SK-N-SH treated with all-trans-retinoic acid at 6 μM for 48 hours (cell line): ENCODE data around the gene NPTX1.

Source experiments
- ATAC-seq: fragments of 200-7000 bp; cut with Tn5 transposase; 3 replicates; pipeline ENCODE4 v1.9.1; 2020; ENCODE audit warnings: mild to moderate bottlenecking, moderate library complexity
- ARNTL ChIP-seq: fragments of 450-650 bp; formaldehyde crosslinking; IDR thresholded peaks from 2 replicates; pipeline ENCODE4 v1.5.0; 2020; ENCODE audit warnings: low read depth, mild to moderate bottlenecking, moderate library complexity, borderline replicate concordance
- BACH2 ChIP-seq: fragments of 250-450 bp; sonication (Bioruptor Pico); IDR thresholded peaks from 2 replicates; pipeline ENCODE4 v1.9.0; 2021; ENCODE audit warnings: mild to moderate bottlenecking, borderline replicate concordance
- CSDC2 ChIP-seq: fragments of 250-450 bp; sonication (Bioruptor Pico); IDR thresholded peaks from 2 replicates; pipeline ENCODE4 v1.5.0; 2020; ENCODE audit warnings: mild to moderate bottlenecking, moderate library complexity
- ESRRG ChIP-seq: fragments of 250-450 bp; sonication (Bioruptor Pico); IDR thresholded peaks from 2 replicates; pipeline ENCODE4 v1.6.1; 2021; ENCODE audit warnings: mild to moderate bottlenecking
- ISL1 ChIP-seq: fragments of 250-450 bp; sonication (Bioruptor Pico); IDR thresholded peaks from 2 replicates; pipeline ENCODE4 v2.1.2; 2022; ENCODE audit warnings: mild to moderate bottlenecking, moderate library complexity
- PPARA ChIP-seq: fragments of 250-450 bp; sonication (Bioruptor Pico); IDR thresholded peaks from 2 replicates; pipeline ENCODE4 v1.5.0; 2020; ENCODE audit warnings: mild to moderate bottlenecking, borderline replicate concordance
- RARB ChIP-seq: fragments of 250-450 bp; sonication (Bioruptor Pico); IDR thresholded peaks from 2 replicates; pipeline ENCODE4 v1.8.0; 2021; ENCODE audit warnings: mild to moderate bottlenecking, moderate library complexity
- SNAI2 ChIP-seq: fragments of 250-450 bp; sonication (Bioruptor Pico); IDR thresholded peaks from 2 replicates; pipeline ENCODE4 v1.5.0; 2020; ENCODE audit warnings: mild to moderate bottlenecking, moderate library complexity
- TCF4 ChIP-seq: fragments of 250-450 bp; sonication (Bioruptor Pico); IDR thresholded peaks from 2 replicates; pipeline ENCODE4 v1.8.0; 2021; ENCODE audit warnings: mild to moderate bottlenecking, moderate library complexity, borderline replicate concordance
- TOX ChIP-seq: fragments of 250-450 bp; sonication (Bioruptor Pico); IDR thresholded peaks from 2 replicates; pipeline ENCODE4 v1.8.0; 2021; ENCODE audit warnings: mild to moderate bottlenecking, moderate library complexity, borderline replicate concordance
- ZC3H10 ChIP-seq: fragments of 250-450 bp; sonication (Bioruptor Pico); IDR thresholded peaks from 2 replicates; pipeline ENCODE4 v1.5.1; 2021; ENCODE audit warnings: mild to moderate bottlenecking, moderate library complexity
- ZFP3 ChIP-seq: fragments of 250-450 bp; sonication (Bioruptor Pico); IDR thresholded peaks from 2 replicates; pipeline ENCODE4 v1.5.0; 2020; ENCODE audit warnings: mild to moderate bottlenecking, moderate library complexity
- ZFP30 ChIP-seq: fragments of 450-650 bp; formaldehyde crosslinking; IDR thresholded peaks from 2 replicates; pipeline ENCODE4 v1.5.0; 2022; ENCODE audit warnings: mild to moderate bottlenecking, moderate library complexity
- ZNF565 ChIP-seq: fragments of 450-650 bp; formaldehyde crosslinking; conservative IDR thresholded peaks from 2 replicates; pipeline ENCODE4 v1.5.0; 2020; ENCODE audit warnings: low read depth, mild to moderate bottlenecking, moderate library complexity
- ZNF8 ChIP-seq: fragments of 450-650 bp; formaldehyde crosslinking; IDR thresholded peaks from 2 replicates; pipeline ENCODE4 v1.5.0; 2020; ENCODE audit warnings: mild to moderate bottlenecking, moderate library complexity
- TF ChIP-seq, protein P1 (sequence below): fragments of 250-450 bp; sonication (Bioruptor Pico); IDR thresholded peaks from 2 replicates; pipeline ENCODE4 v1.5.0; 2020; ENCODE audit warnings: mild to moderate bottlenecking, moderate library complexity
- TF ChIP-seq, protein P2 (sequence below): fragments of 250-450 bp; sonication (Bioruptor Pico); IDR thresholded peaks from 2 replicates; pipeline ENCODE4 v1.8.0; 2021; ENCODE audit warnings: low read depth, mild to moderate bottlenecking, moderate library complexity, borderline replicate concordance
- TF ChIP-seq, protein P3 (sequence below): fragments of 250-450 bp; sonication (Bioruptor Pico); IDR thresholded peaks from 2 replicates; pipeline ENCODE4 v1.5.1; 2021; ENCODE audit warnings: mild to moderate bottlenecking, moderate library complexity
- TF ChIP-seq, protein P4 (sequence below): fragments of 250-450 bp; sonication (Bioruptor Pico); IDR thresholded peaks from 2 replicates; pipeline ENCODE4 v1.8.0; 2020; ENCODE audit warnings: mild to moderate bottlenecking, moderate library complexity, borderline replicate concordance
- TF ChIP-seq, protein P5 (sequence below): fragments of 250-450 bp; sonication (Bioruptor Pico); IDR thresholded peaks from 2 replicates; pipeline ENCODE4 v1.5.1; 2020; ENCODE audit warnings: low read depth, mild to moderate bottlenecking, moderate library complexity

Gene NPTX1

DNA sequence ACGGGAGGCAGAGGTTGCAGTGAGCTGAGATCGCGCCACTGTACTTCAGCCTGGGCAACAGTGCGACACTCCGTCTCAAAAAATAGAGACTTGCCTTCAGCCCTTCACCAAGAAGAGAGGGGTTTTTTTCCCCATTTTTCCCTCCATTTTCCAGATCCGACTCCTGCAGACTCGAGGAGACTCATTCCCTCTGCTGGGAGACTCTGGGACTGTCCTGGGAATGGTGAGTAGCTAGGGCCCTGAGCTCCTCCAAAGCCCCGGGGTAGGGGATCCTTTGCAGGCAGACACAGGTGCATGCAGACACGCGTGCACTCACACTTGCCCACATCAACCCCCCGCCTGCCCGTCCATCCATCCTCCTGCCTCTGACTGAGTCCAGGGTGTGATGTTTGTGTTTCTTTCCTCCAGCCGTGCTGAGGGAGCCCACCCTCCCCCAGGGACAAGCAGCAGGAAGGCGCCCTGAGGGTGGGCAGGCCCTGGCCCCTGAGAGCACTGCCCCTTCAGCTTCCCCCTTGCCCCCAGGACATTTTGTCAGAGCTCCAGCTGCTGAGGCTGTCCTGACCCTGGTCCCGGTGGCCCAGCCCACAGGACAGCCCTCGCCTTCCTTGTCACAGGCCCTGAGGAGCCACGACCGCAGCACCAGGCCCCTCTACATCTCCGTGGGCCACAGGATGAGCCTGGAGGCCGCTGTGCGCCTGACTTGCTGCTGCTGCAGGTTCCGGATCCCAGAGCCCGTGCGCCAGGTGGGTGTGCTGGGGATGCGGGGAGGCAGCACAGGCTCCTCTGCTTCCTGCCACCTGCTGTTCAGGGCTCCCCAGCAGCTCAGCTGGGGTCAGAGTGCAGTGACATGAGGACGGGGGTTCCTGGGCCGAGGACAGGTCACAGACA, 51.3 kb downstream of the NPTX1 start:
- TF ChIP-seq CSDC2 (CRISPR knock-in tag) (no peak), ESRRG (CRISPR knock-in tag) (no peak), SNAI2 (no peak), TOX (CRISPR knock-in tag) (no peak), ZFP30 (CRISPR knock-in tag) (no peak), PPARA (CRISPR knock-in tag) (no peak), BACH2 (CRISPR knock-in tag) (no peak), ZFP3 (CRISPR knock-in tag) (no peak), ISL1 (CRISPR knock-in tag) (no peak), TCF4 (CRISPR knock-in tag) (no peak), ARNTL (CRISPR knock-in tag) (no peak)
- TF ChIP-seq, protein P1, sequence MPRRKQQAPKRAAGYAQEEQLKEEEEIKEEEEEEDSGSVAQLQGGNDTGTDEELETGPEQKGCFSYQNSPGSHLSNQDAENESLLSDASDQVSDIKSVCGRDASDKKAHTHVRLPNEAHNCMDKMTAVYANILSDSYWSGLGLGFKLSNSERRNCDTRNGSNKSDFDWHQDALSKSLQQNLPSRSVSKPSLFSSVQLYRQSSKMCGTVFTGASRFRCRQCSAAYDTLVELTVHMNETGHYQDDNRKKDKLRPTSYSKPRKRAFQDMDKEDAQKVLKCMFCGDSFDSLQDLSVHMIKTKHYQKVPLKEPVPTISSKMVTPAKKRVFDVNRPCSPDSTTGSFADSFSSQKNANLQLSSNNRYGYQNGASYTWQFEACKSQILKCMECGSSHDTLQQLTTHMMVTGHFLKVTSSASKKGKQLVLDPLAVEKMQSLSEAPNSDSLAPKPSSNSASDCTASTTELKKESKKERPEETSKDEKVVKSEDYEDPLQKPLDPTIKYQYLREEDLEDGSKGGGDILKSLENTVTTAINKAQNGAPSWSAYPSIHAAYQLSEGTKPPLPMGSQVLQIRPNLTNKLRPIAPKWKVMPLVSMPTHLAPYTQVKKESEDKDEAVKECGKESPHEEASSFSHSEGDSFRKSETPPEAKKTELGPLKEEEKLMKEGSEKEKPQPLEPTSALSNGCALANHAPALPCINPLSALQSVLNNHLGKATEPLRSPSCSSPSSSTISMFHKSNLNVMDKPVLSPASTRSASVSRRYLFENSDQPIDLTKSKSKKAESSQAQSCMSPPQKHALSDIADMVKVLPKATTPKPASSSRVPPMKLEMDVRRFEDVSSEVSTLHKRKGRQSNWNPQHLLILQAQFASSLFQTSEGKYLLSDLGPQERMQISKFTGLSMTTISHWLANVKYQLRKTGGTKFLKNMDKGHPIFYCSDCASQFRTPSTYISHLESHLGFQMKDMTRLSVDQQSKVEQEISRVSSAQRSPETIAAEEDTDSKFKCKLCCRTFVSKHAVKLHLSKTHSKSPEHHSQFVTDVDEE (CRISPR knock-in tag), result no peak
- TF ChIP-seq, protein P2, sequence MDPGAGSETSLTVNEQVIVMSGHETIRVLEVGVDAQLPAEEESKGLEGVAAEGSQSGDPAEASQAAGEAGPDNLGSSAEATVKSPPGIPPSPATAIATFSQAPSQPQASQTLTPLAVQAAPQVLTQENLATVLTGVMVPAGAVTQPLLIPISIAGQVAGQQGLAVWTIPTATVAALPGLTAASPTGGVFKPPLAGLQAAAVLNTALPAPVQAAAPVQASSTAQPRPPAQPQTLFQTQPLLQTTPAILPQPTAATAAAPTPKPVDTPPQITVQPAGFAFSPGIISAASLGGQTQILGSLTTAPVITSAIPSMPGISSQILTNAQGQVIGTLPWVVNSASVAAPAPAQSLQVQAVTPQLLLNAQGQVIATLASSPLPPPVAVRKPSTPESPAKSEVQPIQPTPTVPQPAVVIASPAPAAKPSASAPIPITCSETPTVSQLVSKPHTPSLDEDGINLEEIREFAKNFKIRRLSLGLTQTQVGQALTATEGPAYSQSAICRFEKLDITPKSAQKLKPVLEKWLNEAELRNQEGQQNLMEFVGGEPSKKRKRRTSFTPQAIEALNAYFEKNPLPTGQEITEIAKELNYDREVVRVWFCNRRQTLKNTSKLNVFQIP, result no peak
- TF ChIP-seq, protein P3, sequence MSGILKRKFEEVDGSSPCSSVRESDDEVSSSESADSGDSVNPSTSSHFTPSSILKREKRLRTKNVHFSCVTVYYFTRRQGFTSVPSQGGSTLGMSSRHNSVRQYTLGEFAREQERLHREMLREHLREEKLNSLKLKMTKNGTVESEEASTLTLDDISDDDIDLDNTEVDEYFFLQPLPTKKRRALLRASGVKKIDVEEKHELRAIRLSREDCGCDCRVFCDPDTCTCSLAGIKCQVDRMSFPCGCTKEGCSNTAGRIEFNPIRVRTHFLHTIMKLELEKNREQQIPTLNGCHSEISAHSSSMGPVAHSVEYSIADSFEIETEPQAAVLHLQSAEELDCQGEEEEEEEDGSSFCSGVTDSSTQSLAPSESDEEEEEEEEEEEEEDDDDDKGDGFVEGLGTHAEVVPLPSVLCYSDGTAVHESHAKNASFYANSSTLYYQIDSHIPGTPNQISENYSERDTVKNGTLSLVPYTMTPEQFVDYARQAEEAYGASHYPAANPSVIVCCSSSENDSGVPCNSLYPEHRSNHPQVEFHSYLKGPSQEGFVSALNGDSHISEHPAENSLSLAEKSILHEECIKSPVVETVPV (CRISPR knock-in tag), result no peak
- TF ChIP-seq, protein P4, sequence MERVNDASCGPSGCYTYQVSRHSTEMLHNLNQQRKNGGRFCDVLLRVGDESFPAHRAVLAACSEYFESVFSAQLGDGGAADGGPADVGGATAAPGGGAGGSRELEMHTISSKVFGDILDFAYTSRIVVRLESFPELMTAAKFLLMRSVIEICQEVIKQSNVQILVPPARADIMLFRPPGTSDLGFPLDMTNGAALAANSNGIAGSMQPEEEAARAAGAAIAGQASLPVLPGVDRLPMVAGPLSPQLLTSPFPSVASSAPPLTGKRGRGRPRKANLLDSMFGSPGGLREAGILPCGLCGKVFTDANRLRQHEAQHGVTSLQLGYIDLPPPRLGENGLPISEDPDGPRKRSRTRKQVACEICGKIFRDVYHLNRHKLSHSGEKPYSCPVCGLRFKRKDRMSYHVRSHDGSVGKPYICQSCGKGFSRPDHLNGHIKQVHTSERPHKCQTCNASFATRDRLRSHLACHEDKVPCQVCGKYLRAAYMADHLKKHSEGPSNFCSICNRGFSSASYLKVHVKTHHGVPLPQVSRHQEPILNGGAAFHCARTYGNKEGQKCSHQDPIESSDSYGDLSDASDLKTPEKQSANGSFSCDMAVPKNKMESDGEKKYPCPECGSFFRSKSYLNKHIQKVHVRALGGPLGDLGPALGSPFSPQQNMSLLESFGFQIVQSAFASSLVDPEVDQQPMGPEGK (CRISPR knock-in tag), result no peak
- no peak for ATAC-seq

DNA sequence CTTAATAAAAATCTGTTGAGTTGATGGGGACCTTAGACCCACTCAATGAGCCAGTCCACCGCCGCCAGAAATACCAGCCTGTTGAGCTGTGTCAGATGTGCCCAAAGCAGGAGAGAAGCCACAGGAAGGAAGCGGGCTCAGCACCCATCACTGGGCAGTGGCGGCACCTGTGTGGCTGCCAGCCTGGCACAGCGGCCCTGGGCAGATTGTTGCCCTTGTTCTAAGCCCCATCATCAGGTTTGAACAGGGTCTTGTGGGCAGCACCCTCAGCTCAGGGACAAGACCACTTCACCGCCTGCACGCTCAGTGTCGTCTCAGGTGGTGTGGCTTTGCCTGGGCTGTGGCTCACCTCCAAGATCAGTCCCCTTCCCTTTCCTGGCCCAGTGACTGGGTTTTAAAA, 52.1 kb downstream of the NPTX1 start:
- no peak for TF ChIP-seq ZC3H10
- TF ChIP-seq SNAI2, result no peak
- no peak for TF ChIP-seq ESRRG (CRISPR knock-in tag)
- no peak for TF ChIP-seq TOX (CRISPR knock-in tag)
- no peak for TF ChIP-seq CSDC2 (CRISPR knock-in tag)
- no peak for TF ChIP-seq ZNF8 (CRISPR knock-in tag)
- no peak for TF ChIP-seq ZNF565
- TF ChIP-seq, all 23 proteins: peak for 0
- no peak for ATAC-seq

DNA sequence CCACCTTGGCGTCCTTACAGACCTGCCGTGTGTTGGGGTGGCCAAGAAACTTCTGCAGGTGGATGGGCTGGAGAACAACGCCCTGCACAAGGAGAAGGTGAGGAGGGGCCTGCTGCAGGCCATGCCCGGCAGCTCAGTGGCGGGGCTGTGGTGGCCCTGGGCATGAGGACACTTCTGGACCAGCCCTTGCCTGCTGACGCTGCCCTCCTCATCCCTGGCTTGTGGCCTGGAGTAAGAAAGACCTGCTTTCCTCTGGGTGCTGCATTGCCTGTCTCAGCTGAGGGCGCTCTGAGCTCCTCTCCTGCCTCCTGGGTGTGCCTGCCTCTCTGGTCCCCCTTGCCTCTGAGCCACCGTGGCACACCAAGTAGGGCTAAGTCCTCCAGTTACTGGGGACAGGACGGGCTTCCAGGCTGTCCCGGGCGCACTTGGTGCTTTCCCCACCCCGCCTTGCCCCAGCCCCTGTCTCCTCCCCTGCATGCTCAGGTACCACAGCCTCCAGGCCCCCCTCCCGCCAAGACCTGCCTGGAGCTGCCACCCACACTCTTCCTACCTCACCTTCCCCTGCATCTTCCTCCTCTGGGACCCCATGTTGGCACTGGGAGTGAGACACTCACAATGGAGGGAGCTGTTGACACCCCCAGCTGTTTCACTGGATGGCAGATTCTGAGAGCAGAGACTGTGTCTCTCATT, 52.7 kb downstream of the NPTX1 start:
- no peak for ATAC-seq
- TF ChIP-seq ZC3H10, result no peak
- no peak for TF ChIP-seq ARNTL (CRISPR knock-in tag)
- no peak for TF ChIP-seq RARB (CRISPR knock-in tag)
- TF ChIP-seq ESRRG (CRISPR knock-in tag), result no peak
- TF ChIP-seq, protein P1 (CRISPR knock-in tag), result no peak
- no peak for TF ChIP-seq PPARA (CRISPR knock-in tag)
- no peak for TF ChIP-seq ZFP30 (CRISPR knock-in tag)
- TF ChIP-seq ISL1 (CRISPR knock-in tag), result no peak
- no peak for TF ChIP-seq SNAI2
- TF ChIP-seq ZNF8 (CRISPR knock-in tag), result no peak
- no peak for TF ChIP-seq TOX (CRISPR knock-in tag)
- TF ChIP-seq, protein P4 (CRISPR knock-in tag), result no peak
- no peak for TF ChIP-seq CSDC2 (CRISPR knock-in tag)
- TF ChIP-seq, protein P5, sequence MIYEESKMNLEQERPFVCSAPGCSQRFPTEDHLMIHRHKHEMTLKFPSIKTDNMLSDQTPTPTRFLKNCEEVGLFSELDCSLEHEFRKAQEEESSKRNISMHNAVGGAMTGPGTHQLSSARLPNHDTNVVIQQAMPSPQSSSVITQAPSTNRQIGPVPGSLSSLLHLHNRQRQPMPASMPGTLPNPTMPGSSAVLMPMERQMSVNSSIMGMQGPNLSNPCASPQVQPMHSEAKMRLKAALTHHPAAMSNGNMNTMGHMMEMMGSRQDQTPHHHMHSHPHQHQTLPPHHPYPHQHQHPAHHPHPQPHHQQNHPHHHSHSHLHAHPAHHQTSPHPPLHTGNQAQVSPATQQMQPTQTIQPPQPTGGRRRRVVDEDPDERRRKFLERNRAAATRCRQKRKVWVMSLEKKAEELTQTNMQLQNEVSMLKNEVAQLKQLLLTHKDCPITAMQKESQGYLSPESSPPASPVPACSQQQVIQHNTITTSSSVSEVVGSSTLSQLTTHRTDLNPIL (CRISPR knock-in tag), result no peak
